OCI-LY3 (cell line): ENCODE measurements around the gene B9D2.
A peak's percentile ranks its signal among the peaks of the same experiment; 100 is the strongest.

ENCODE experiments used
- H2AFZ ChIP-seq: fragments of 200-600, 300-600 bp; shearing (Covaris generic); 2 replicates; pipeline ENCODE4 v1.6.0; 2014; ENCODE audit warnings: antibody characterized with exemption, low read depth, low read length
- H3K27ac ChIP-seq: fragments of 200-600, 300-600 bp; sonication (generic); 2 replicates; pipeline ENCODE4 v1.5.1; 2014; ENCODE audit warnings: mild to moderate bottlenecking, low read length, moderate library complexity, mixed read lengths
- H3K27me3 ChIP-seq: fragments of 200-600, 300-600 bp; sonication (generic); 2 replicates; pipeline ENCODE4 v1.6.1; 2014; ENCODE audit warnings: low read depth, low read length, mixed read lengths
- H3K36me3 ChIP-seq: fragments of 200-600, 300-600 bp; sonication (generic); replicated peaks from 2 replicates; pipeline ENCODE3; 2014; ENCODE audit warnings: low read depth, low read length, mixed read lengths
- H3K4me1 ChIP-seq: fragments of 300-600, 200-600 bp; sonication (generic); 2 replicates; pipeline ENCODE4 v1.6.1; 2014; ENCODE audit warnings: low read length, mixed read lengths
- H3K4me2 ChIP-seq: fragments of 200-600, 300-600 bp; sonication (generic); 2 replicates; pipeline ENCODE4 v1.6.1; 2014; ENCODE audit warnings: low read length, mixed read lengths
- H3K4me3 ChIP-seq: fragments of 300-600, 200-600 bp; sonication (generic); 2 replicates; pipeline ENCODE4 v1.5.1; 2014; ENCODE audit warnings: antibody characterized with exemption, mild to moderate bottlenecking, low read length, moderate library complexity
- H3K79me2 ChIP-seq: fragments of 300-600, 200-600 bp; shearing (Covaris generic); 2 replicates; pipeline ENCODE4 v1.6.1; 2014; ENCODE audit warnings: mild to moderate bottlenecking, low read length, mixed read lengths
- H3K9ac ChIP-seq: fragments of 300-600, 200-600 bp; shearing (Covaris generic); 2 replicates; pipeline ENCODE4 v1.6.0; 2014; ENCODE audit warnings: mild to moderate bottlenecking, low read length, moderate library complexity
- H3K9me3 ChIP-seq: fragments of 200-600, 300-600 bp; shearing (Covaris generic); 2 replicates; pipeline ENCODE4 v1.6.1; 2014; ENCODE audit warnings: low read length, mixed read lengths; ENCODE audit not compliant: insufficient read depth
- H4K20me1 ChIP-seq: fragments of 200-600, 300-600 bp; sonication (generic); 2 replicates; pipeline ENCODE4 v1.6.1; 2016; ENCODE audit warnings: low read length, mixed read lengths; ENCODE audit not compliant: insufficient read depth
- EZH2phosphoT487 ChIP-seq: fragments of 200-600 bp; shearing (Covaris generic); IDR thresholded peaks from 2 replicates; pipeline ENCODE4 v1.6.1; 2018; ENCODE audit warnings: antibody characterized with exemption, mixed run types, low read depth
- TF ChIP-seq, protein P1 (sequence below): fragments of 200-600, 300-600 bp; sonication (generic); IDR thresholded peaks from 2 replicates; pipeline ENCODE4 v1.5.1; 2014; ENCODE audit warnings: antibody characterized with exemption, low read length, low read depth

Gene B9D2

DNA sequence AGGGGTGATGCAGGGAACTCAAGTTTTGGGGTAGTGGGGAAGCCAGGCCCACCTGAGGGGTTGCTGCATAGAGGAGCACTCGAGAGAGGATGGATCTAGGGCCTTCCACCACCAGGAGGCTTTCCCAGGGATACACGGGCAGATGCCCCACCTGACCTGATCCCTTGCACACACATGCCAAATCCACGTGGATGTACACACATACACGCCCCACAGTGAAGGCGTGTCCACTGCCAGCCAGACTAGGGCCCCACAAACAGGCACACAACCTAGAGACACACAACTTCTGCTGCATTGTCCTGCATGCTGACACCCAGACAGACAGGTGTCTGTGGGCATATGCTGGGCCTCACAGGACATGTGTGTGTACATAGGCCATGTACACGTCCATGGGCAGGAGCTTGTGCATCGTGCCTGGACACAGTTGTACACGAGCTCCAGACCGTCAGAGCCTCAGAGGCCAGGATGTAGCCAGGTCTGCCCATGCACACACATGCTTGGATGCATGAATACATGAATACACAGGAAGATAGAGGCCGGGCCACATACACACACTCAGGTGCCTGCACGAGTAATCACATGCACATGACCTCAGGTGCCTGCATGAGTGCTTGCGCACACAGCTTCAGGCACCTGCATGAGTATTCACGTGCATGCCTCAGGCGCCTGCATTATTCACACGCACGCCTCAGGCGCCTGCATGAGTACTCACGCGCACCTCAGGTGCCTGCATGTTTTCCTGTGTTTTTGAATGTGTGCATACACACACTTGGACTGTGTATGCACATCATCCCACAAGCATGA lies 45.1 kb downstream of the B9D2 start:
- TF ChIP-seq, protein P1, sequence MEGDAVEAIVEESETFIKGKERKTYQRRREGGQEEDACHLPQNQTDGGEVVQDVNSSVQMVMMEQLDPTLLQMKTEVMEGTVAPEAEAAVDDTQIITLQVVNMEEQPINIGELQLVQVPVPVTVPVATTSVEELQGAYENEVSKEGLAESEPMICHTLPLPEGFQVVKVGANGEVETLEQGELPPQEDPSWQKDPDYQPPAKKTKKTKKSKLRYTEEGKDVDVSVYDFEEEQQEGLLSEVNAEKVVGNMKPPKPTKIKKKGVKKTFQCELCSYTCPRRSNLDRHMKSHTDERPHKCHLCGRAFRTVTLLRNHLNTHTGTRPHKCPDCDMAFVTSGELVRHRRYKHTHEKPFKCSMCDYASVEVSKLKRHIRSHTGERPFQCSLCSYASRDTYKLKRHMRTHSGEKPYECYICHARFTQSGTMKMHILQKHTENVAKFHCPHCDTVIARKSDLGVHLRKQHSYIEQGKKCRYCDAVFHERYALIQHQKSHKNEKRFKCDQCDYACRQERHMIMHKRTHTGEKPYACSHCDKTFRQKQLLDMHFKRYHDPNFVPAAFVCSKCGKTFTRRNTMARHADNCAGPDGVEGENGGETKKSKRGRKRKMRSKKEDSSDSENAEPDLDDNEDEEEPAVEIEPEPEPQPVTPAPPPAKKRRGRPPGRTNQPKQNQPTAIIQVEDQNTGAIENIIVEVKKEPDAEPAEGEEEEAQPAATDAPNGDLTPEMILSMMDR: no peak
- TF ChIP-seq EZH2phosphoT487: no peak
- H3K4me3 ChIP-seq: no peak overlapping the region
- H3K27ac ChIP-seq: no peak overlapping the region
- H2AFZ ChIP-seq: no peak overlapping the region
- H3K27me3 ChIP-seq: no peaks in the 10 kb centered on the region
- no peaks in the 10 kb centered on the region for H3K9me3 ChIP-seq
- peaks cover 55% of the 10 kb centered on the region for H3K36me3 ChIP-seq
- H3K4me2 ChIP-seq: no peak overlapping the region
- no peak overlapping the region for H3K9ac ChIP-seq
- peaks cover 3% of the 10 kb centered on the region for H3K79me2 ChIP-seq
- H4K20me1 ChIP-seq: peaks cover 17% of the 10 kb centered on the region; the same call in 1 of the 2 replicates
- H3K4me1 ChIP-seq: no peaks in the 10 kb centered on the region

DNA sequence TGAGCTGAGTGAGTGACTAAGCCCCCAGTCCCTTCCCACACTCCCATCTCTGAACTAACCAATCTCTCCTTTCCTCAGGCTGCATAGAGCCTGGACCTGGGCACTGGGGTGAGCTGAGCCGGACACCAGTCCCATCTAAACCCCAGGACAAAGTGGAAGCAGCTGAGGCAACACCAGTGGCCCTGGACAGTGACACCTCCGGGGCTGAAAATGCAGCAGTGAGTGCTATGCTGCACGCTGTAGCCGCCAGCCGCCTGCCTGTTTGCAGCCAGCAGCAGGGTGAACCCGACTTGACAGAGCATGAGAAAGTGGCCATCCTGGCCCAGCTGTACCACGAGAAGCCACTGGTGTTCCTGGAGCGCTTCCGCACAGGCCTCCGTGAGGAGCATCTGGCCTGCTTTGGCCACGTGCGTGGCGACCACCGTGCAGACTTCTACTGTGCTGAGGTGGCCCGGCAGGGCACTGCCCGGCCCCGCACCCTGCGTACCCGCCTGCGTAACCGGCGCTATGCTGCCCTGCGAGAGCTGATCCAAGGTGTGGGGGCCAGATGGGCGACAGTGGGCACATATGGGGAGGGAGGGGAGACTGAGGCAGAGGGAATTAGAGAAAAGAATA lies 47.5 kb downstream of the B9D2 start:
- no peak overlapping the region for H3K27ac ChIP-seq
- no peaks in the 10 kb centered on the region for H3K4me1 ChIP-seq
- TF ChIP-seq, protein P1: no peak
- no peak for TF ChIP-seq EZH2phosphoT487
- H2AFZ ChIP-seq: no peak overlapping the region
- H3K27me3 ChIP-seq: no peaks in the 10 kb centered on the region
- no peak overlapping the region for H3K4me3 ChIP-seq
- H4K20me1 ChIP-seq: peaks cover 12% of the 10 kb centered on the region; the same call in 1 of the 2 replicates
- H3K36me3 ChIP-seq: peaks cover 53% of the 10 kb centered on the region
- no peak overlapping the region for H3K9ac ChIP-seq
- peaks cover 16% of the 10 kb centered on the region for H3K79me2 ChIP-seq
- no peak overlapping the region for H3K4me2 ChIP-seq
- no peaks in the 10 kb centered on the region for H3K9me3 ChIP-seq

DNA sequence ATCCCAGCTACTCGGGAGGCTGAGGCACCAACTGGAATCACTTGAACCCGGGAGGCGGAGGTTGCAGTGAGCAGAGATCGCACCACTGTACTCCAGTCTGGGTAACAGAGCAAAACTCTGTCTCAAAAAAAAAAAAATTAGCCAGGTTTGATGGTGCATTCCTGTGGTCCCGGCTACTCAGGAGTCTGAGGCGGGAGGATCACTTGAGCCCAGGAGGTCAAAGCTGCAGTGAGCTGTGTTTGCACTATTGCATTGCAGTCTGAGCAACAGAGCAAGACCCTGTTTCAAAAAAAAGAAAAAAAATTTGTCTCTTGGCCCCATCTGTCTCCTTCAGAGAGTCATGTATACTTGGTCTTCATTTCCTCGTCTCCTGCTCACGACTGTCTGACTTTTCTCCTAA lies 52.3 kb downstream of the B9D2 start:
- Histone ChIP-seq H4K20me1 (no peaks in the 10 kb centered on the region), H3K4me1 (peaks cover 28% of the 10 kb centered on the region), H3K79me2 (peaks cover 33% of the 10 kb centered on the region), H2AFZ (no peak overlapping the region), H3K27me3 (no peaks in the 10 kb centered on the region), H3K9ac (no peak overlapping the region), H3K27ac (no peak overlapping the region), H3K4me2 (no peak overlapping the region), H3K36me3 (peaks cover 29% of the 10 kb centered on the region), H3K4me3 (no peak overlapping the region), H3K9me3 (no peaks in the 10 kb centered on the region)
- TF ChIP-seq EZH2phosphoT487: no peak
- TF ChIP-seq, protein P1: no peak

DNA sequence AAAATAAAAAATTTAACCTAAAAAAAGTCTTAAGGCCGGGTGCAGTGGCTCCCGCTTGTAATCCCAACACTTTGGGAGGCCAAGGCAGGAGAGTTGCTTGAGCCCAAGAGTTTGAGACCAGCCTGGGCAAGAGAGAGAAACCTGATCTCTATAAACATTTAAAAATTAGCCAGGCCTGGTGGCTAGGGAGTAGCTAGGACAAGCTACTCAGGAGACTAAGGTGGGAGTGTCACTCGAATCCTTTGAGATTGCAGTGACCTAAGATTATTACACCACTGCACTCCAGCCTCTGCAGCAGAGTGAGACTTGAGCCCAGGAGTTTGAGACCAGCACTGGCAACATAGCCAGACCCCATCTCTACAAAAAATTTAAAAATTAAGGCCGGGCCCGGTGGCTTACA lies 52.9 kb downstream of the B9D2 start:
- H3K79me2 ChIP-seq: peaks cover 33% of the 10 kb centered on the region
- H4K20me1 ChIP-seq: no peaks in the 10 kb centered on the region
- H3K27ac ChIP-seq: no peak overlapping the region
- peak overlapping the region; percentile 92 for H3K4me3 ChIP-seq
- H3K9me3 ChIP-seq: no peaks in the 10 kb centered on the region
- H2AFZ ChIP-seq: no peak overlapping the region
- peak overlapping the region; percentile 84 for H3K9ac ChIP-seq
- TF ChIP-seq EZH2phosphoT487: no peak
- TF ChIP-seq, protein P1: no peak
- H3K36me3 ChIP-seq: peaks cover 29% of the 10 kb centered on the region
- no peaks in the 10 kb centered on the region for H3K27me3 ChIP-seq
- H3K4me1 ChIP-seq: peaks cover 28% of the 10 kb centered on the region
- peak overlapping the region; percentile 90 for H3K4me2 ChIP-seq
